IMR-90 (cell line): ENCODE measurements around the gene L1CAM. TPM values are rescaled to one million over a fixed set of nuclear protein-coding genes. Genes with fewer than 3 reads are reported as not detected.

ENCODE experiments used
- ATAC-seq: fragments of 200-7000 bp; cut with Tn5 transposase; 2 replicates; pipeline ENCODE4 v1.9.1; 2020; ENCODE audit warnings: low read depth, mild to moderate bottlenecking, moderate library complexity
- BruUV-seq: library from RNA; stranded (reverse); fragments of 400-500 nt; replicated peaks from 2 replicates; lab custom pipeline; 2021; lab: Mats Ljungman, UMichigan
- CTCF ChIA-PET: fragments of 300-600 bp; formaldehyde crosslinking; extraction: SDS; loops from one replicate; lab custom pipeline; 2021; ENCODE audit warnings: antibody characterized with exemption; lab: Yijun Ruan, JAX
- POLR2A ChIA-PET: fragments of 300-600 bp; sonication (Branson Sonifier 250); formaldehyde crosslinking; loops from one replicate; lab custom pipeline; 2022; ENCODE audit warnings: antibody characterized with exemption; ENCODE audit not compliant: unreplicated experiment; lab: Charles Lee
- DNase-seq: peaks from one replicate; pipeline ENCODE4 v3.0.0; 2013
- H2AFZ ChIP-seq: replicated peaks from 2 replicates; pipeline ENCODE3; 2013; ENCODE audit warnings: low read length, mild to moderate bottlenecking; ENCODE audit not compliant: poor library complexity
- H2AK5ac ChIP-seq: 2 replicates; pipeline ENCODE4 v1.6.1; 2013; ENCODE audit warnings: low read depth, low read length, inconsistent platforms
- H2AK9ac ChIP-seq: replicated peaks from 2 replicates; pipeline ENCODE3; 2013; ENCODE audit warnings: mild to moderate bottlenecking, low read depth, low read length, moderate library complexity; ENCODE audit not compliant: poor library complexity
- H2BK120ac ChIP-seq: 2 replicates; pipeline ENCODE4 v1.6.1; 2013; ENCODE audit warnings: low read depth, low read length, inconsistent platforms
- H2BK15ac ChIP-seq: 3 replicates; pipeline ENCODE4 v1.6.1; 2013; ENCODE audit warnings: low read depth, low read length, inconsistent platforms
- H2BK20ac ChIP-seq: 2 replicates; pipeline ENCODE4 v1.6.1; 2013; ENCODE audit warnings: low read depth, mild to moderate bottlenecking, inconsistent platforms, low read length, moderate library complexity
- H2BK5ac ChIP-seq: 2 replicates; pipeline ENCODE4 v1.6.1; 2013; ENCODE audit warnings: mild to moderate bottlenecking, low read depth, low read length, inconsistent platforms; ENCODE audit not compliant: poor library complexity, severe bottlenecking
- H3K14ac ChIP-seq: replicated peaks from 2 replicates; pipeline ENCODE4 v1.6.1; 2013; ENCODE audit warnings: low read depth, low read length, inconsistent platforms
- H3K18ac ChIP-seq: 2 replicates; pipeline ENCODE4 v1.6.1; 2013; ENCODE audit warnings: low read depth, low read length, control low read depth
- H3K23ac ChIP-seq: 2 replicates; pipeline ENCODE4 v1.6.1; 2013; ENCODE audit warnings: low read depth, low read length, inconsistent platforms
- H3K27ac ChIP-seq: 2 replicates; pipeline ENCODE4 v1.5.1; 2013; ENCODE audit warnings: mild to moderate bottlenecking, control low read depth, low read length; ENCODE audit not compliant: insufficient read depth
- H3K27me3 ChIP-seq: 2 replicates; pipeline ENCODE4 v1.6.1; 2013; ENCODE audit warnings: low read length; ENCODE audit not compliant: control insufficient read depth, insufficient read depth
- H3K36me3 ChIP-seq: 2 replicates; pipeline ENCODE4 v1.6.1; 2013; ENCODE audit warnings: low read length, mixed read lengths; ENCODE audit not compliant: control insufficient read depth, insufficient read depth
- H3K4ac ChIP-seq: 2 replicates; pipeline ENCODE4 v1.6.1; 2013; ENCODE audit warnings: low read depth, low read length, inconsistent platforms
- H3K4me1 ChIP-seq: 2 replicates; pipeline ENCODE4 v1.6.1; 2013; ENCODE audit warnings: low read length, mixed read lengths; ENCODE audit not compliant: control insufficient read depth, insufficient read depth
- H3K4me2 ChIP-seq: 2 replicates; pipeline ENCODE4 v1.6.1; 2013; ENCODE audit warnings: low read depth, mild to moderate bottlenecking, control low read depth, low read length, moderate library complexity
- H3K4me3 ChIP-seq: 2 replicates; pipeline ENCODE4 v1.5.1; 2013; ENCODE audit warnings: low read depth, mild to moderate bottlenecking, control low read depth, low read length, moderate library complexity; ENCODE audit not compliant: insufficient read depth
- H3K56ac ChIP-seq: 2 replicates; pipeline ENCODE4 v1.6.1; 2013; ENCODE audit warnings: low read length, inconsistent platforms; ENCODE audit not compliant: insufficient read depth; ENCODE audit errors: extremely low read depth
- H3K79me1 ChIP-seq, 2 experiments: 2 replicates each; pipeline ENCODE4 v1.6.1; 2013; ENCODE audit warnings: low read length in 2 of 2, inconsistent platforms in 1 of 2, low read depth in 1 of 2
- H3K9ac ChIP-seq: 2 replicates; pipeline ENCODE4 v1.6.1; 2013; ENCODE audit warnings: low read depth, low read length, control low read depth
- H3K9me1 ChIP-seq: 2 replicates; pipeline ENCODE4 v1.6.1; 2013; ENCODE audit warnings: low read length, inconsistent platforms; ENCODE audit not compliant: insufficient read depth
- H3K9me3 ChIP-seq: 2 replicates; pipeline ENCODE4 v1.6.1; 2013; ENCODE audit warnings: low read length; ENCODE audit not compliant: control insufficient read depth, insufficient read depth
- H4K20me1 ChIP-seq: 2 replicates; pipeline ENCODE4 v1.6.1; 2013; ENCODE audit warnings: low read length, inconsistent platforms; ENCODE audit not compliant: insufficient read depth
- H4K5ac ChIP-seq: 2 replicates; pipeline ENCODE4 v1.6.1; 2013; ENCODE audit warnings: mild to moderate bottlenecking, low read depth, low read length, control low read depth
- H4K8ac ChIP-seq, 2 experiments: 2 replicates each; pipeline ENCODE4 v1.6.1; 2013; ENCODE audit warnings: low read depth in 2 of 2, low read length in 2 of 2, control low read depth in 1 of 2, inconsistent platforms in 1 of 2
- H4K91ac ChIP-seq: 2 replicates; pipeline ENCODE4 v1.6.1; 2013; ENCODE audit warnings: low read depth, low read length, inconsistent platforms; ENCODE audit not compliant: insufficient read depth
- BHLHE40 ChIP-seq: fragments of 150-350 bp; IDR thresholded peaks from 2 replicates; pipeline ENCODE4 v1.6.1; 2016; ENCODE audit warnings: mild to moderate bottlenecking, low read depth, low read length
- CHD1 ChIP-seq: IDR thresholded peaks from 2 replicates; pipeline ENCODE4 v1.6.1; 2012; ENCODE audit warnings: low read depth, low read length, improper control_type of control experiment
- CTCF ChIP-seq: conservative IDR thresholded peaks from 2 replicates; pipeline ENCODE4 v1.5.1; 2012; ENCODE audit warnings: mild to moderate bottlenecking, low read depth, low read length, improper control_type of control experiment
- ELK1 ChIP-seq: fragments of 150-350 bp; IDR thresholded peaks from 2 replicates; pipeline ENCODE4 v1.6.1; 2016; ENCODE audit warnings: low read depth, mild to moderate bottlenecking, low read length, moderate library complexity, borderline replicate concordance
- FOS ChIP-seq: fragments of 150-350 bp; IDR thresholded peaks from 2 replicates; pipeline ENCODE4 v1.6.1; 2016; ENCODE audit warnings: low read depth, low read length
- MAFK ChIP-seq: IDR thresholded peaks from 2 replicates; pipeline ENCODE4 v1.6.1; 2012; ENCODE audit warnings: low read depth, low read length, improper control_type of control experiment
- MAZ ChIP-seq: IDR thresholded peaks from 2 replicates; pipeline ENCODE4 v1.6.1; 2012; ENCODE audit warnings: low read depth, mild to moderate bottlenecking, low read length, improper control_type of control experiment, moderate library complexity, borderline replicate concordance
- MXI1 ChIP-seq: IDR thresholded peaks from 2 replicates; pipeline ENCODE4 v1.6.1; 2012; ENCODE audit warnings: low read depth, mild to moderate bottlenecking, low read length, moderate library complexity, borderline replicate concordance
- NFE2L2 ChIP-seq: fragments of 150-350 bp; IDR thresholded peaks from 2 replicates; pipeline ENCODE4 v1.6.1; 2016; ENCODE audit warnings: low read depth, mild to moderate bottlenecking, low read length
- POLR2A ChIP-seq: IDR thresholded peaks from 2 replicates; pipeline ENCODE4 v1.6.1; 2012; ENCODE audit warnings: mild to moderate bottlenecking, low read depth, low read length
- RAD21 ChIP-seq: IDR thresholded peaks from 2 replicates; pipeline ENCODE4 v1.6.1; 2012; ENCODE audit warnings: low read length, improper control_type of control experiment
- RCOR1 ChIP-seq: IDR thresholded peaks from 2 replicates; pipeline ENCODE4 v1.6.1; 2012; ENCODE audit warnings: mild to moderate bottlenecking, low read length, improper control_type of control experiment; ENCODE audit not compliant: insufficient replicate concordance
- RFX5 ChIP-seq: IDR thresholded peaks from 2 replicates; pipeline ENCODE4 v1.8.0; 2012; ENCODE audit warnings: low read depth, mild to moderate bottlenecking, low read length, moderate library complexity
- SMC3 ChIP-seq: fragments of 150-350 bp; IDR thresholded peaks from 2 replicates; pipeline ENCODE4 v1.6.1; 2016; ENCODE audit warnings: low read depth, mild to moderate bottlenecking, antibody characterized with exemption, low read length, moderate library complexity
- USF2 ChIP-seq: fragments of 150-350 bp; IDR thresholded peaks from 2 replicates; pipeline ENCODE4 v1.6.1; 2017; ENCODE audit warnings: mild to moderate bottlenecking, antibody characterized with exemption, low read length, low read depth
- WGBS, 2 experiments: methylation state at CpG; one replicate each; pipeline versions ENCODE4 v1.1.5 to v1.1.7; 2013; ENCODE audit warnings: missing lambda C conversion rate in 2 of 2; ENCODE audit not compliant: insufficient read length in 1 of 2; ENCODE audit errors: extremely low coverage in 2 of 2; 5-methylcytosine and 5-hydroxymethylcytosine counted together
- dilution Hi-C: fragments of 300-500 bp; cut with HindIII; formaldehyde crosslinking; loops from one replicate; pipeline ENCODE4 v1.14.3; 2018; ENCODE audit warnings: low sequenced_read_pairs; ENCODE audit not compliant: unreplicated experiment
- in situ Hi-C: fragments of 300-500 bp; cut with MboI; formaldehyde crosslinking; loops from 3 replicates; pipeline ENCODE4 v1.14.3; 2019; ENCODE audit warnings: low sequenced_read_pairs, inconsistent platforms, mixed read lengths
- intact Hi-C: fragments of 100-400 bp; cut with micrococcal nuclease; formaldehyde crosslinking; loops from 2 replicates; pipeline ENCODE4 v1.10.0; 2022
- polyA plus RNA-seq, 3 experiments: library from polyadenylated mRNA; depleted of rRNA; stranded (reverse); fragments of >200 nt; gene quantifications; 2 replicates each; pipeline ENCODE4 v1.2.3, GENCODE V29; 2012; ENCODE audit warnings: low replicate concordance in 1 of 3
- total RNA-seq: library from RNA; depleted of rRNA; stranded (reverse); fragments of >200 nt; gene quantifications from 2 replicates; pipeline ENCODE4 v1.2.3, GENCODE V29; 2012

Gene L1CAM
- total and polyA plus RNA-seq, 2 of the 4 experiments (the other 2 are of a cell fraction): 0.36 to 1.9 TPM

GRCh38 chrX:153889123-153889522 is 3.1 kb upstream of the L1CAM start (continued):
- TF ChIP-seq MAZ: no peak

GRCh38 chrX:153888344-153888743 is 2.4 kb upstream of the L1CAM start:
- H3K18ac ChIP-seq: no peak overlapping the region
- H3K4ac ChIP-seq: no peak overlapping the region
- in situ Hi-C loops (no loop called here), dilution Hi-C loops (no loop called here), intact Hi-C loops (no loop called here)
- no peak overlapping the region for H4K5ac ChIP-seq
- DNase-seq (no peak), ATAC-seq (no peak)
- ChIA-PET CTCF (no interaction called here), POLR2A (no interaction called here)
- no TSS peak for BruUV-seq
- no peak overlapping the region for H2BK20ac ChIP-seq
- H3K4me3 ChIP-seq: no peak overlapping the region
- H3K14ac ChIP-seq: no peak overlapping the region
- H3K36me3 ChIP-seq: no peaks in the 10 kb centered on the region
- H2BK120ac ChIP-seq: no peak overlapping the region
- H3K4me1 ChIP-seq: no peaks in the 10 kb centered on the region
- no peaks in the 10 kb centered on the region for H3K79me1 ChIP-seq
- no peak overlapping the region for H3K9ac ChIP-seq
- H2AFZ ChIP-seq: no peak overlapping the region
- no peak overlapping the region for H3K4me2 ChIP-seq
- H2BK15ac ChIP-seq: no peak overlapping the region
- peaks cover 4% of the 10 kb centered on the region for H3K9me3 ChIP-seq
- no peak overlapping the region for H3K56ac ChIP-seq
- no peak overlapping the region for H3K27ac ChIP-seq
- no CpG with 5 or more reads among the region's 6 CpGs for WGBS, 2 experiments
- no peaks in the 10 kb centered on the region for H3K9me1 ChIP-seq
- H4K20me1 ChIP-seq: no peaks in the 10 kb centered on the region
- H2BK5ac ChIP-seq: no peak overlapping the region
- H2AK5ac ChIP-seq: no peak overlapping the region
- H3K23ac ChIP-seq: no peak overlapping the region
- H4K91ac ChIP-seq: no peak overlapping the region
- H2AK9ac ChIP-seq: no peak overlapping the region
- H3K27me3 ChIP-seq: peaks cover 64% of the 10 kb centered on the region
- no peak overlapping the region for H4K8ac ChIP-seq
- no peak for TF ChIP-seq CTCF
- no peak for TF ChIP-seq BHLHE40
- no peak for TF ChIP-seq CHD1
- no peak for TF ChIP-seq ELK1
- no peak for TF ChIP-seq SMC3
- no peak for TF ChIP-seq RCOR1
- TF ChIP-seq MAFK: no peak
- no peak for TF ChIP-seq POLR2A
- no peak for TF ChIP-seq RFX5
- TF ChIP-seq USF2: no peak
- TF ChIP-seq NFE2L2: no peak
- TF ChIP-seq MXI1: no peak
- TF ChIP-seq RAD21: no peak
- TF ChIP-seq FOS: no peak
- no peak for TF ChIP-seq MAZ
